GM23338 (cell line): ENCODE measurements around the gene CORO2A. TPM values are rescaled to one million over a fixed set of nuclear protein-coding genes. Genes with fewer than 3 reads are reported as not detected.

ENCODE experiments used
- ATAC-seq: fragments of 200-7000 bp; cut with Tn5 transposase; 3 replicates; pipeline ENCODE4 v1.9.1; 2020
- DNase-seq: peaks from one replicate; pipeline ENCODE4 v3.0.0-alpha.2; 2015; ENCODE audit warnings: low spot score
- H2AFZ ChIP-seq: fragments of 200-600 bp; sonication (generic); 2 replicates; pipeline ENCODE4 v1.8.0; 2016; ENCODE audit warnings: antibody characterized with exemption, mild to moderate bottlenecking, moderate library complexity
- H3F3A ChIP-seq: fragments of 200-600 bp; sonication (generic); replicated peaks from 2 replicates; pipeline ENCODE4 v1.8.0; 2017; ENCODE audit warnings: antibody characterized with exemption, mixed run types, low read depth
- H3K27ac ChIP-seq: fragments of 200-600 bp; sonication (generic); 2 replicates; pipeline ENCODE4 v1.6.1; 2016; ENCODE audit warnings: low read depth
- H3K27me3 ChIP-seq: fragments of 200-600 bp; sonication (generic); 2 replicates; pipeline ENCODE4 v1.8.0; 2016; ENCODE audit warnings: mild to moderate bottlenecking, mixed run types, moderate library complexity; ENCODE audit not compliant: insufficient read depth
- H3K36me3 ChIP-seq: fragments of 200-600 bp; sonication (generic); 2 replicates; pipeline ENCODE4 v1.8.0; 2016; ENCODE audit warnings: mild to moderate bottlenecking; ENCODE audit not compliant: insufficient read depth
- H3K4me1 ChIP-seq: fragments of 200-600 bp; sonication (generic); 2 replicates; pipeline ENCODE4 v1.8.0; 2016; ENCODE audit warnings: mild to moderate bottlenecking, moderate library complexity; ENCODE audit not compliant: insufficient read depth
- H3K4me2 ChIP-seq: fragments of 200-600 bp; sonication (generic); 2 replicates; pipeline ENCODE4 v1.7.1; 2017; ENCODE audit warnings: mixed run types
- H3K4me3 ChIP-seq: fragments of 200-600 bp; sonication (generic); 2 replicates; pipeline ENCODE4 v1.6.1; 2016; ENCODE audit warnings: mixed run types
- H3K79me2 ChIP-seq: fragments of 200-600 bp; sonication (generic); replicated peaks from 2 replicates; pipeline ENCODE4 v1.8.0; 2017; ENCODE audit warnings: mild to moderate bottlenecking; ENCODE audit not compliant: insufficient read depth
- H3K9me2 ChIP-seq: fragments of 200-600 bp; sonication (generic); 2 replicates; pipeline ENCODE4 v1.8.0; 2017; ENCODE audit not compliant: insufficient read depth
- H4K20me1 ChIP-seq: fragments of 200-600 bp; sonication (generic); replicated peaks from 2 replicates; pipeline ENCODE4 v1.8.0; 2017; ENCODE audit warnings: mild to moderate bottlenecking; ENCODE audit not compliant: insufficient read depth
- H3K27ac Mint-ChIP-seq: 2 replicates; pipeline ENCODE4 v1.8.0; 2020; ENCODE audit warnings: inconsistent platforms, mild to moderate bottlenecking, moderate library complexity, mixed read lengths
- H3K27me3 Mint-ChIP-seq: 3 replicates; pipeline ENCODE4 v1.8.0; 2022; ENCODE audit warnings: low read depth, mild to moderate bottlenecking, moderate library complexity, mixed read lengths, inconsistent platforms; ENCODE audit not compliant: insufficient read depth, poor library complexity
- H3K36me3 Mint-ChIP-seq: 3 replicates; pipeline ENCODE4 v1.8.0; 2021; ENCODE audit warnings: low read depth, mild to moderate bottlenecking, inconsistent platforms, moderate library complexity, mixed read lengths
- H3K4me1 Mint-ChIP-seq: 3 replicates; pipeline ENCODE4 v1.8.0; 2020; ENCODE audit warnings: mild to moderate bottlenecking, inconsistent platforms, mixed read lengths
- H3K4me3 Mint-ChIP-seq: 3 replicates; pipeline ENCODE4 v1.8.0; 2021; ENCODE audit warnings: moderate library complexity, mild to moderate bottlenecking, inconsistent platforms, mixed read lengths
- H3K9me3 Mint-ChIP-seq: 3 replicates; pipeline ENCODE4 v1.8.0; 2020; ENCODE audit warnings: moderate library complexity, mild to moderate bottlenecking, inconsistent platforms, mixed read lengths
- CREB1 ChIP-seq: fragments of 250-450 bp; sonication (Bioruptor Pico); IDR thresholded peaks from 2 replicates; pipeline ENCODE4 v1.5.0; 2020; ENCODE audit warnings: low read depth, mild to moderate bottlenecking, moderate library complexity
- EZH2 ChIP-seq: fragments of 200-600 bp; sonication (generic); IDR thresholded peaks from one replicate; pipeline ENCODE4 v1.8.0; 2017; ENCODE audit warnings: antibody characterized with exemption, mild to moderate bottlenecking, low read depth; ENCODE audit not compliant: unreplicated experiment
- EZH2phosphoT487 ChIP-seq: fragments of 200-600 bp; sonication (generic); IDR thresholded peaks from one replicate; pipeline ENCODE4 v1.8.1; 2018; ENCODE audit warnings: antibody characterized with exemption; ENCODE audit not compliant: unreplicated experiment
- NANOG ChIP-seq: IDR thresholded peaks from 2 replicates; pipeline ENCODE4 v1.6.1; 2016; ENCODE audit warnings: antibody characterized with exemption, borderline replicate concordance
- POLR2AphosphoS5 ChIP-seq: IDR thresholded peaks from 2 replicates; pipeline ENCODE4 v1.6.1; 2016; ENCODE audit warnings: antibody characterized with exemption, low read depth
- STAT1 ChIP-seq: IDR thresholded peaks from one replicate; pipeline ENCODE4 v1.6.1; 2016; ENCODE audit warnings: antibody characterized with exemption; ENCODE audit not compliant: unreplicated experiment
- ZNF114 ChIP-seq: fragments of 250-450 bp; sonication (Bioruptor Pico); IDR thresholded peaks from 2 replicates; pipeline ENCODE4 v1.5.0; 2020; ENCODE audit warnings: mild to moderate bottlenecking, moderate library complexity
- ZNF331 ChIP-seq: fragments of 250-450 bp; sonication (Bioruptor Pico); IDR thresholded peaks from 2 replicates; pipeline ENCODE4 v1.5.0; 2020; ENCODE audit warnings: low read depth, mild to moderate bottlenecking, moderate library complexity
- ZNF462 ChIP-seq: fragments of 250-450 bp; sonication (Bioruptor Pico); IDR thresholded peaks from 2 replicates; pipeline ENCODE4 v1.5.0; 2020; ENCODE audit warnings: mild to moderate bottlenecking, moderate library complexity
- polyA plus RNA-seq: library from polyadenylated mRNA; unstranded; fragments of >200 nt; fragmentation: Nextera tagmentation; extraction: Ambion mirVana; gene quantifications from 2 replicates; pipeline ENCODE4 v1.2.1, GENCODE V29; 2016
- total RNA-seq: library from RNA; depleted of rRNA; stranded (reverse); fragments of >200 nt; shearing (Covaris generic); gene quantifications from 2 replicates; pipeline ENCODE4 v1.2.3, GENCODE V29; 2014
- TF ChIP-seq, protein P1 (sequence below): IDR thresholded peaks from 2 replicates; pipeline ENCODE4 v1.6.1; 2016; ENCODE audit warnings: antibody characterized with exemption
- TF ChIP-seq, protein P2 (sequence below), 2 experiments: fragments of 200-600 bp in 1 of 2; sonication (generic) in 1 of 2; conservative IDR thresholded peaks; 2 replicates each; pipeline versions ENCODE4 v1.5.1 to v1.6.1; 2016 to 2017; ENCODE audit warnings: antibody characterized with exemption in 2 of 2, low read depth in 2 of 2, mild to moderate bottlenecking in 2 of 2, moderate library complexity in 1 of 2
- TF ChIP-seq, protein P3 (sequence below): IDR thresholded peaks from one replicate; pipeline ENCODE4 v1.6.1; 2018; ENCODE audit warnings: antibody characterized with exemption; ENCODE audit not compliant: unreplicated experiment

Gene CORO2A
- total and polyA plus RNA-seq, 2 experiments from 2014 or later: 12.9 to 27.6 TPM

- TF ChIP-seq, protein P1, sequence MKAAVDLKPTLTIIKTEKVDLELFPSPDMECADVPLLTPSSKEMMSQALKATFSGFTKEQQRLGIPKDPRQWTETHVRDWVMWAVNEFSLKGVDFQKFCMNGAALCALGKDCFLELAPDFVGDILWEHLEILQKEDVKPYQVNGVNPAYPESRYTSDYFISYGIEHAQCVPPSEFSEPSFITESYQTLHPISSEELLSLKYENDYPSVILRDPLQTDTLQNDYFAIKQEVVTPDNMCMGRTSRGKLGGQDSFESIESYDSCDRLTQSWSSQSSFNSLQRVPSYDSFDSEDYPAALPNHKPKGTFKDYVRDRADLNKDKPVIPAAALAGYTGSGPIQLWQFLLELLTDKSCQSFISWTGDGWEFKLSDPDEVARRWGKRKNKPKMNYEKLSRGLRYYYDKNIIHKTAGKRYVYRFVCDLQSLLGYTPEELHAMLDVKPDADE: no peak
- TF ChIP-seq CREB1 (CRISPR knock-in tag): no peak
- TF ChIP-seq STAT1: no peak
- no peak for TF ChIP-seq NANOG
These were observed 30.6 kb downstream of the CORO2A start (continued) for GRCh38 chr9:98161851-98162250.

DNA sequence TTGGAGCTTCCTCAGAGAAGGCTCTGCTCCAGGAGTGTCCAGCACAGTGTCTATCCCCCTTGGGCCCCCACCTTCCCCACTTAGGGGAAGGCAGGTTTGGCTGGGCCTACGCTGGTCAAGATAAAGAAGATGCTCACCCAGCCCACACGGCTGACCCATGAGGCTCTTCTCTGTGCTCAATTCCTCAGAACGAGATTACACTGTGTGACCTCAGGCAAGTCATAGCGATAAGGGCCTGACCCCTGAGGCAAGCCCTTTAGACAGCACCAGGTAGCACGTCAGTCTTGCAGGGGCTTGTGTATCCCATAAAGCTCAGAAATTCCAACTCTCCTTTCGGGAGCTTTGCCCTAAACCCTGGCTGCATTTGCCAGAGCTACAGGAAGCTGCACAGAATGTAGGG is 32.6 kb downstream of the CORO2A start:
- no peak overlapping the region for H3K27ac Mint-ChIP-seq
- no peak overlapping the region for H3K4me3 Mint-ChIP-seq
- TF ChIP-seq NANOG (no peak), EZH2 (no peak), STAT1 (no peak), CREB1 (CRISPR knock-in tag) (no peak), ZNF114 (CRISPR knock-in tag) (no peak), ZNF331 (no peak), ZNF462 (CRISPR knock-in tag) (no peak), EZH2phosphoT487 (no peak), POLR2AphosphoS5 (no peak)
- TF ChIP-seq, protein P2, sequence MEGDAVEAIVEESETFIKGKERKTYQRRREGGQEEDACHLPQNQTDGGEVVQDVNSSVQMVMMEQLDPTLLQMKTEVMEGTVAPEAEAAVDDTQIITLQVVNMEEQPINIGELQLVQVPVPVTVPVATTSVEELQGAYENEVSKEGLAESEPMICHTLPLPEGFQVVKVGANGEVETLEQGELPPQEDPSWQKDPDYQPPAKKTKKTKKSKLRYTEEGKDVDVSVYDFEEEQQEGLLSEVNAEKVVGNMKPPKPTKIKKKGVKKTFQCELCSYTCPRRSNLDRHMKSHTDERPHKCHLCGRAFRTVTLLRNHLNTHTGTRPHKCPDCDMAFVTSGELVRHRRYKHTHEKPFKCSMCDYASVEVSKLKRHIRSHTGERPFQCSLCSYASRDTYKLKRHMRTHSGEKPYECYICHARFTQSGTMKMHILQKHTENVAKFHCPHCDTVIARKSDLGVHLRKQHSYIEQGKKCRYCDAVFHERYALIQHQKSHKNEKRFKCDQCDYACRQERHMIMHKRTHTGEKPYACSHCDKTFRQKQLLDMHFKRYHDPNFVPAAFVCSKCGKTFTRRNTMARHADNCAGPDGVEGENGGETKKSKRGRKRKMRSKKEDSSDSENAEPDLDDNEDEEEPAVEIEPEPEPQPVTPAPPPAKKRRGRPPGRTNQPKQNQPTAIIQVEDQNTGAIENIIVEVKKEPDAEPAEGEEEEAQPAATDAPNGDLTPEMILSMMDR (conservative IDR thresholded peaks at IDR 0.05; ENCODE audit: low read depth in 2 of 2): no peak
- TF ChIP-seq, protein P3, sequence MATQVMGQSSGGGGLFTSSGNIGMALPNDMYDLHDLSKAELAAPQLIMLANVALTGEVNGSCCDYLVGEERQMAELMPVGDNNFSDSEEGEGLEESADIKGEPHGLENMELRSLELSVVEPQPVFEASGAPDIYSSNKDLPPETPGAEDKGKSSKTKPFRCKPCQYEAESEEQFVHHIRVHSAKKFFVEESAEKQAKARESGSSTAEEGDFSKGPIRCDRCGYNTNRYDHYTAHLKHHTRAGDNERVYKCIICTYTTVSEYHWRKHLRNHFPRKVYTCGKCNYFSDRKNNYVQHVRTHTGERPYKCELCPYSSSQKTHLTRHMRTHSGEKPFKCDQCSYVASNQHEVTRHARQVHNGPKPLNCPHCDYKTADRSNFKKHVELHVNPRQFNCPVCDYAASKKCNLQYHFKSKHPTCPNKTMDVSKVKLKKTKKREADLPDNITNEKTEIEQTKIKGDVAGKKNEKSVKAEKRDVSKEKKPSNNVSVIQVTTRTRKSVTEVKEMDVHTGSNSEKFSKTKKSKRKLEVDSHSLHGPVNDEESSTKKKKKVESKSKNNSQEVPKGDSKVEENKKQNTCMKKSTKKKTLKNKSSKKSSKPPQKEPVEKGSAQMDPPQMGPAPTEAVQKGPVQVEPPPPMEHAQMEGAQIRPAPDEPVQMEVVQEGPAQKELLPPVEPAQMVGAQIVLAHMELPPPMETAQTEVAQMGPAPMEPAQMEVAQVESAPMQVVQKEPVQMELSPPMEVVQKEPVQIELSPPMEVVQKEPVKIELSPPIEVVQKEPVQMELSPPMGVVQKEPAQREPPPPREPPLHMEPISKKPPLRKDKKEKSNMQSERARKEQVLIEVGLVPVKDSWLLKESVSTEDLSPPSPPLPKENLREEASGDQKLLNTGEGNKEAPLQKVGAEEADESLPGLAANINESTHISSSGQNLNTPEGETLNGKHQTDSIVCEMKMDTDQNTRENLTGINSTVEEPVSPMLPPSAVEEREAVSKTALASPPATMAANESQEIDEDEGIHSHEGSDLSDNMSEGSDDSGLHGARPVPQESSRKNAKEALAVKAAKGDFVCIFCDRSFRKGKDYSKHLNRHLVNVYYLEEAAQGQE: no peak

More for the DNA sequence above, 32.6 kb downstream of the CORO2A start:
- no peak overlapping the region for H3K4me2 ChIP-seq
- H2AFZ ChIP-seq: no peak overlapping the region
- Mint-ChIP-seq H3K4me1 (no peaks in the 10 kb centered on the region; the same call in 2 of the 3 replicates), H3K9me3 (no peaks in the 10 kb centered on the region), H3K27me3 (peaks cover 1% of the 10 kb centered on the region), H3K36me3 (no peaks in the 10 kb centered on the region; the same call in 2 of the 3 replicates)
- no peak overlapping the region for H3K4me3 ChIP-seq
- no peaks in the 10 kb centered on the region for H3K27me3 ChIP-seq
- H3K79me2 ChIP-seq: no peaks in the 10 kb centered on the region; the same call in 1 of the 2 replicates
- ATAC-seq: no peak
- H4K20me1 ChIP-seq: peaks cover 3% of the 10 kb centered on the region; the same call in 1 of the 2 replicates
- 0 out of 2 replicates have a peak, but pooled peaks cover 5% of the 10 kb centered on the region for H3K36me3 ChIP-seq
- no peaks in the 10 kb centered on the region for H3K9me2 ChIP-seq
- no peak overlapping the region for H3K27ac ChIP-seq
- H3K4me1 ChIP-seq: no peaks in the 10 kb centered on the region
- H3F3A ChIP-seq: no peaks in the 10 kb centered on the region
- no peak for DNase-seq
